GM12872 (cell line): ENCODE data around the gene HECTD4.

Experiments
- CTCF ChIP-seq: IDR thresholded peaks from 3 replicates; pipeline ENCODE4 v1.5.1; 2011; ENCODE audit warnings: low read depth, mild to moderate bottlenecking, low read length, moderate library complexity; ENCODE audit not compliant: insufficient read depth

The HECTD4 gene

GRCh38 chr12:112170971-112171596 lies 211.1 kb downstream of the HECTD4 start:
- no peak for TF ChIP-seq CTCF

GRCh38 chr12:112170376-112170775 lies 211.9 kb downstream of the HECTD4 start:
- TF ChIP-seq CTCF = peak; percentile 51

- TF ChIP-seq CTCF = no peak
These were observed 212.3 kb downstream of the HECTD4 start for GRCh38 chr12:112169966-112170365.

- no peak for TF ChIP-seq CTCF
These were observed 212.9 kb downstream of the HECTD4 start for GRCh38 chr12:112169161-112169872.

DNA sequence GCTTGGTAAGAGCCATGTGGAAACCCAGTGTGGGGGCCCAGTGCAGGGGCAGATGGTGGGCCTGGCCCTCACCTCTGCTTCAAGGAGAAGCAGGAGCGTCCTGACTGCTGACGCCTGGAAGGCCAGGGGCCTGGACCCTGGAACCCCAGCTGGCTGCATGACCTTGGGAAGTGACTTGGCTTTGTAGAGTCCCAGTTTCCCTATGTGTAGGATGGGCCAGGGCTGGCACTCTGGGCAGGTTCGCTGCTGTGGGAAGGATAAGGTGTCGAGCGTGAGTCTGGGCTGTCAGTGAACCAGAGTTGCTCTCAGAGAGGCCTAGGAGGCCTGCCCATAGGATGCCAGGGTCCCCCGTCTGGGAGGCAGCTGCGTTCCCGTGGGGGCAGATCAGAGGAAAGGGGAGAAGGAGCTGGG lies 213.7 kb downstream of the HECTD4 start:
- no peak for TF ChIP-seq CTCF

DNA sequence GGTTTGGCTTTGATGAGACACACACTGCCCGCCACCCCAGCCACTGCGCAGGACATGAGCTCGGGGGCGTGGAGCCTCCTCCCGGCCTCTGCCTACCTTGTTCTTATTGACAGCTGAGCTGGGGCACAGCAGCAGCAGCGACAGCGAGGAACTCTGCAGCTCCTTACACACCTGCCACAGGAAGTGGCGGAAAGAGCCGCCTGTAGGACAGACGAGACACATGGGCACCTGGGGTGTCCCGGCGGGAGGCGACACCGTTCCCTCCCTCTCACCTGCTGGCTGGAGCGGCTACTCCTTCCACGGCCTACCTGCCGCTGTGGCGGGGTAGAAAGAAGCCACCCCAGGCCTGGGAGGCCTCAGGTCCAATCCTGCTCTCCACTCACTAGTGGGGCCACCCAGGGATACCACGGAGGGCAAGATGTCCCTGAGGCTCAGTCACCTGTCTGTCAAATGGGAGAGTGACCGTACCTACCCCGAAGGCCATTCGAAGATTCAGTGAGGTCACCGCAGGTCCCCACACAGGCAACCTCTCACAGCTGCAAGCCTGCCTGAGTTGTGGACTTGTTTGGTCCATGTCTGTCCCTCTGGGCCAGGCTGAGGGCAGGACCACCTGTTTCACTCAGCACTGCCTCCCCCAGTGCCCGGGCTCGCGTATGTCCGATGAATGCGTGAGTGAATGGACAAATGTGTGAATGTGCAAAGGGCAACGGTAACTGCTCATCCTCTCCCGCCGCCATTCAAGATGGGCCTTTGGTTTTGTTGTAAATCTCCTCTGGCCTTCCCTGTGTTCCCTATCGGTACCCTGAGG lies 214.3 kb downstream of the HECTD4 start:
- TF ChIP-seq CTCF = no peak

DNA sequence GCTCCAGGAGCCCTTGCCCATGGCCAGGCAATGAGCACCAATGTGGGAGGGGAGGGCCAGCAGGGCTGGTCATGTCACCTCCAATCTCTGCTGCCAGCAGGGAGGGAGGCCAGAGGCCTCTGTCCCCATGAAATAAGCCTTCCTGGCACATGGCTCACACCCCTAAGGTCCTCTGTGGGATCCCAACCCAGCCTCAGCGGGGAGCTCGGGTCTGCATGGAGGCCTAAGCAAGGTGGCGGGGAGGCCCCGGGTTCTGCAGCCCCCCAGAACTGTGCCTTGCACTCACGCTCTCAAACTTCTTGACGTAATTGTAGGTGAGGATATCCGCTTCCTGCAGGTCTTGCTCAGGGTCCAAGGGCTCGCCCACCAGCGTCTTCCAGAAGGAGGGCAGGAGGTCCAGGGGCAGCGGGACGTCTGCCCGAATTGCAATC lies 215.2 kb downstream of the HECTD4 start:
- no peak for TF ChIP-seq CTCF
